Neural cell (in vitro differentiated cells): ENCODE measurements around the gene PPP2R5D.

Experiments
- EP300 ChIP-seq: fragments of 450-650 bp; conservative IDR thresholded peaks from 2 replicates; pipeline ENCODE4 v1.6.1; 2014; ENCODE audit warnings: antibody characterized with exemption, mild to moderate bottlenecking, moderate library complexity; ENCODE audit not compliant: poor library complexity, severe bottlenecking
- TF ChIP-seq, protein P1 (sequence below): fragments of 450-650 bp; IDR thresholded peaks from 2 replicates; pipeline ENCODE4 v1.5.1; 2014; ENCODE audit warnings: antibody characterized with exemption, mild to moderate bottlenecking, moderate library complexity; ENCODE audit not compliant: poor library complexity, severe bottlenecking
- TF ChIP-seq, protein P2 (sequence below): IDR thresholded peaks from 2 replicates; pipeline ENCODE4 v1.6.1; 2012; ENCODE audit warnings: borderline replicate concordance

DNA sequence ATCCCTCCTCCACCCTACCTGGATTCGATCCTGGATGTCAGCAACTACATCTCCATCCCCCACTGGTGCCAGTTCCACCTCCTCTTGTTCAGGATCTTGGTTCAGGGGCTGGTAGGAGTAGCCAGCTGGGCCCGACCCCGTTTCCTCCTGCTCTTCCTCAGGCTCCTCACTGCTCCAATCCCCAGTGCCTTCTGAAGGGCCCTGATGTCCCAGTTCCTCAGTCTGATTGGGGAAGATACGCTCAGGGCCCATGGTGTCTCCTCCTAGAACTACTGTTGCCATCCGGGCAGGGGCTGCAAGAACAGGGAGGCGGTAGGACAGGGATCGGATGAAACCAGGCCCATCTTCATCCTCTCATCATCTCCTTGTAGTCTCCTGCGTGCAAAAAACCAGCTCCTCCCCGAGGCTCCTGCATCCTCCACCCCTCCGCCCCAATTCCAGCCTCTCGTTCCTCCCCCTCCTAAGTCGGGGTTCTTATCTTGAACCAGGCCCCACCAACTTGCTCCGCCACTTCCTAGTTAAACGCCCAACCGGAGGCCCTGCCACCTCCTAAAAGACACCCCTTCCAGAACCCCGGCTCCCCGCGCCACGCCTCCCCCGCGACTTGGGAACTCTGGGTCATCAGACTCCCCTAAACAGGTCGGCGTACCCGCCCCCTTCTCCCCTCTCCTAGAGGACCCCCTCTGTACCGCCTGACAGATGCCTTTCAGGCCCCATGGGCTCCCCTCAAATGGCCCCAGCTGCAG, 28.9 kb downstream of the PPP2R5D start:
- TF ChIP-seq, protein P1, sequence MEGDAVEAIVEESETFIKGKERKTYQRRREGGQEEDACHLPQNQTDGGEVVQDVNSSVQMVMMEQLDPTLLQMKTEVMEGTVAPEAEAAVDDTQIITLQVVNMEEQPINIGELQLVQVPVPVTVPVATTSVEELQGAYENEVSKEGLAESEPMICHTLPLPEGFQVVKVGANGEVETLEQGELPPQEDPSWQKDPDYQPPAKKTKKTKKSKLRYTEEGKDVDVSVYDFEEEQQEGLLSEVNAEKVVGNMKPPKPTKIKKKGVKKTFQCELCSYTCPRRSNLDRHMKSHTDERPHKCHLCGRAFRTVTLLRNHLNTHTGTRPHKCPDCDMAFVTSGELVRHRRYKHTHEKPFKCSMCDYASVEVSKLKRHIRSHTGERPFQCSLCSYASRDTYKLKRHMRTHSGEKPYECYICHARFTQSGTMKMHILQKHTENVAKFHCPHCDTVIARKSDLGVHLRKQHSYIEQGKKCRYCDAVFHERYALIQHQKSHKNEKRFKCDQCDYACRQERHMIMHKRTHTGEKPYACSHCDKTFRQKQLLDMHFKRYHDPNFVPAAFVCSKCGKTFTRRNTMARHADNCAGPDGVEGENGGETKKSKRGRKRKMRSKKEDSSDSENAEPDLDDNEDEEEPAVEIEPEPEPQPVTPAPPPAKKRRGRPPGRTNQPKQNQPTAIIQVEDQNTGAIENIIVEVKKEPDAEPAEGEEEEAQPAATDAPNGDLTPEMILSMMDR = no peak
- TF ChIP-seq EP300 = no peak
- TF ChIP-seq, protein P2, sequence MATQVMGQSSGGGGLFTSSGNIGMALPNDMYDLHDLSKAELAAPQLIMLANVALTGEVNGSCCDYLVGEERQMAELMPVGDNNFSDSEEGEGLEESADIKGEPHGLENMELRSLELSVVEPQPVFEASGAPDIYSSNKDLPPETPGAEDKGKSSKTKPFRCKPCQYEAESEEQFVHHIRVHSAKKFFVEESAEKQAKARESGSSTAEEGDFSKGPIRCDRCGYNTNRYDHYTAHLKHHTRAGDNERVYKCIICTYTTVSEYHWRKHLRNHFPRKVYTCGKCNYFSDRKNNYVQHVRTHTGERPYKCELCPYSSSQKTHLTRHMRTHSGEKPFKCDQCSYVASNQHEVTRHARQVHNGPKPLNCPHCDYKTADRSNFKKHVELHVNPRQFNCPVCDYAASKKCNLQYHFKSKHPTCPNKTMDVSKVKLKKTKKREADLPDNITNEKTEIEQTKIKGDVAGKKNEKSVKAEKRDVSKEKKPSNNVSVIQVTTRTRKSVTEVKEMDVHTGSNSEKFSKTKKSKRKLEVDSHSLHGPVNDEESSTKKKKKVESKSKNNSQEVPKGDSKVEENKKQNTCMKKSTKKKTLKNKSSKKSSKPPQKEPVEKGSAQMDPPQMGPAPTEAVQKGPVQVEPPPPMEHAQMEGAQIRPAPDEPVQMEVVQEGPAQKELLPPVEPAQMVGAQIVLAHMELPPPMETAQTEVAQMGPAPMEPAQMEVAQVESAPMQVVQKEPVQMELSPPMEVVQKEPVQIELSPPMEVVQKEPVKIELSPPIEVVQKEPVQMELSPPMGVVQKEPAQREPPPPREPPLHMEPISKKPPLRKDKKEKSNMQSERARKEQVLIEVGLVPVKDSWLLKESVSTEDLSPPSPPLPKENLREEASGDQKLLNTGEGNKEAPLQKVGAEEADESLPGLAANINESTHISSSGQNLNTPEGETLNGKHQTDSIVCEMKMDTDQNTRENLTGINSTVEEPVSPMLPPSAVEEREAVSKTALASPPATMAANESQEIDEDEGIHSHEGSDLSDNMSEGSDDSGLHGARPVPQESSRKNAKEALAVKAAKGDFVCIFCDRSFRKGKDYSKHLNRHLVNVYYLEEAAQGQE = no peak
